ENCODE measurements around the gene AKAP8L.

The AKAP8L gene

DNA sequence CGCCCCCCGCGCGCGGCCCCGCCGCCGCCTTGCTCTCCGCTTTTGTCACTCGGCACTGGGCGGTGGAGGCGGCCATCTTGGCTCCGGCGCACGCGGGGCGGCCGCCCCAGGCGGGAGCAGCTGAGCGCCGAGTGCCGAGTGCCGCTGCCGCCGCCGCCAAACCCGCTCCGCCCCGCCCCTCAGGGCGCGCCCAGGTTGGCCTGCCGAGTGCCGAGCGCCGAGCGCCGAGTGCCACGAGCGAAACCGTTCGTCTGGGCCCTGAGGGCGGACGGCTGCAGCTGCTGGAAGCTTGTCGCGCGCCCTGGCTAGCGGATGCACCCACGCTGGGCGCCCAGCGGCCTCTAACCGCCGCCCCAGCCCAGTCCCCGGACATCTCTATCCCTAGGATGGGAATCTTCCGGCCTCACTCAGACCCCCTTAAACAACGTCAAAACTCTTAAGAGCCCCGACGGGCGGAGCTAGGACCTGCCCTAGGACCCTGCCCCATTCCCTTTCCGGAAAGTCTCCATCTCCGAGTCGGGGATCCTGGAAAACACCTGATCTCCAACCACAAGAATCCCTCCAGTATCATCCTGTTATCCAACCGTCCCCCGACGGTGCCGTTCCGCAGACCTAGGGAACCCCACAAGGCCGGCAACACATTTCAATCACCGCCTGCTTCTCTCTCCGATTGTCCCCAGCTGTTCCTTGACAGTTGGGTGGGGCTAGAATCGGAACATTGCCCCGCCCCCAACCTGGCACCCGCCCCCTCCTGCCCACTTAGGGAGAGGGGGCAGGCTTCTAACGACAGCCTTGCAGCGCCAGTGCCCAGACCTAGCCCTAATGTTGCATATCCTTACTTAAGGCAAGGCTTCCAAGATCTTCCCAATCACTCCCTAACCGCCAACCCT, 14.1 kb upstream of the AKAP8L start:
- peak; percentile 93 for DNase-seq

DNA sequence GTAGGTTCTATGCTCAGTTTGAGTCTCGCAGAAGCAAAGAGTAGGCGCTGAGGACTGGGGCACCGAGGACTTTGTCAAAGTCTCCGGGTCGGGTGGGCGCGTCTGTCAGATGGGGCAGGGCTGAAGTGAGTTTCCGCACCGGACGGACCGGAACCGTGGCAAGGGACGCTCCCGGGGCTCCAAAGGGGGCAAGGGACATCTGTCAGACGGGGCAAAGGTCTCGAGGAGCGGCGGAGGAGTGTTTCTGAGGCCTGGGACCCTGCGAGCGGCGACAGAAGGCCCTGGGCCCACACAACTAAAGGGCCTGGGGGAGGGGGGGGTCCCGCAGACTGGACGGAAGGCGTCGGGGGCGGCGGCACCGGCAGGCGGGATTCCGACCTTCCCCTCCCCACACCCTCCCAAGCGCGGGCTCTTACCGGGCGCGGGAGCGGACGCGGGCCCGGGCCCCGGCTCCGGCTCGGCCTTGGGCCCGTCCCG, 13.3 kb upstream of the AKAP8L start:
- no peak for DNase-seq

DNA sequence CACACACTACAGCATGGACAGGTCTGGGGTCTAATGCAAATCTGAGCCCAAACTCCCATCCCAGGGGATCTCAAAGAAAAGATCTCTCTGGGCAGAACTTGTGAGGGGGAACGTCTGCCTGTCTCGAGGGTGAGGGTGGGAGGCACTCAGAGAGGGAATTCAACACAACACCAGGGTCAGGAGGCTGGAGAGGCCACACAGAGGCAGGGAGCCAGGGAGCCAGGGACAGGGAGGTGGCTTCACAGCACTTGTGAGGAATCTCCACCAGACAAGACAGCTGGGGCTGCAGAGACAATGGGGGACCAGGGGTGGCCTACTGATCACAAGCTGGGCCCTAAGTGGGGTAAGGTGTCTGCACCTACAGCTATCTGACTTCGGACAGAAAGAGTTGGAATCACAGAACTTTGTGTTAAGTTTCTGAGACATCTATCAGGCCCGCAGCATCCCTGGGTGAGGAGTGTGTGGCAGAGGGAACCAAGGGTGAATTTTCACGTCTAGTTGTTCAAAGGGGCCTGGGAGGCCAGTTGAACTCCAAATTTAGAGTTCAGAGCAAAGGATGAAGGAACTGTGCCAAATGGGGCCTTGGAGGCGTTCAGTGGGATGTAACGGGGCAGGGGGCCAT, 12.7 kb upstream of the AKAP8L start:
- no peak for DNase-seq

DNA sequence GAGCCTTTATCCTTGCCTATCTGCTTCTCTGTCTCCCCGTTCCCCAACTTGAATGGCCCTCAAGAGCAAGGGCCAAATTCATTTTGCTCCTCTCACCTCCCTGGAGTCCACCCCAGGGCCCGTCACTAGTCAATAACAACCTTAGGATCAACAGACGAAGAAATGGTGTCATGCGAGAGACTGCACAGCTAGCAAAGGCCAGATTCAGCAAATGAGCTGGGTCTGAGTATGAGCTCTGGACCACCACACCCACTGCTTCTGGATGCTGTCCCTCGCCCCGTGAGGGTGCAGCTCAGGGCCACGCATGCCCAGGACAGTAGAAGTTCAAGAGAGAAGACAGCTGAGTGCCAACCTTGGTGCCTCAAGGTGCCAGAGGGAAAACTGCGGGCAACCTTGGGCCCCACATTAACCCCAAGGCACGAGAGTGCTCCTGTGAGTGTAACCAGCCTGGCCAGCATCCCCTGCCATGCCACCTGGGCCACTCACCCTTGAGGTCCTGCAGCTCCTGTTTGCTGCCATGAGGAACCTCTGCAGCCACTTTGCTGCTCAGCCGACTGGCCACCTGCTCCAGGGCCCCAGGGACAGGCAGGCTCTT, 11.8 kb upstream of the AKAP8L start:
- no peak for DNase-seq

DNA sequence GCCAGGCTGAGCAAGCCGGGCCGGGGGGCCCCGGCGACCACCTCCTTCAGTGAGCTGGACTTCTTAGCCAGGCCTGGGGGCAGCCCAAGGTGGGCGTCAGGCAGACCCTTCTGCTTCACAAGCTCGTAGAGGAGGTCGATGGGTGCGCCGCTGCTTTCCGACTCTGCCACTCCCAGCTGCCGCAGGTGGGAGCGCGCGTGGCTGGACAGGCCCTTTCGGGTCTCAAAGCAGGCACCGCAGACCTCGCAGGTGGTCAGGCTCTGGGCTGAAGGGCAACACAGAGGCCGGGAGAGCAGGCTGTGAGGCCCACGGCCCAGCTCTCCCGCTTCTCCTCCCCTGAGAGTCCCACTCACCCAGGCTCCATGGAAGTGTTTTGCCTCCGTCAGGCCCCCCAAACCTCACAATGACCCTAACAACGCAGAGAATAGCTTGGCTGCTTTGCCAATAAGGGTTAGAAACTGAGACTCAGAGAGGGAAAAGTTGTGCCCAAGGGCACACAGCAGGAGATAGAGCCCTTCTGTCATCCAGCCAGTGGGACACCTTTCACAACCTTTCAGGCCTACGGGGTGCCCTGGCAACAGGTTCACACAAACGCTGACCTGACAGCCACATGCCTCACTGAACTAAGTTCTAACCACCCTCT, 11.2 kb upstream of the AKAP8L start:
- DNase-seq: no peak

DNA sequence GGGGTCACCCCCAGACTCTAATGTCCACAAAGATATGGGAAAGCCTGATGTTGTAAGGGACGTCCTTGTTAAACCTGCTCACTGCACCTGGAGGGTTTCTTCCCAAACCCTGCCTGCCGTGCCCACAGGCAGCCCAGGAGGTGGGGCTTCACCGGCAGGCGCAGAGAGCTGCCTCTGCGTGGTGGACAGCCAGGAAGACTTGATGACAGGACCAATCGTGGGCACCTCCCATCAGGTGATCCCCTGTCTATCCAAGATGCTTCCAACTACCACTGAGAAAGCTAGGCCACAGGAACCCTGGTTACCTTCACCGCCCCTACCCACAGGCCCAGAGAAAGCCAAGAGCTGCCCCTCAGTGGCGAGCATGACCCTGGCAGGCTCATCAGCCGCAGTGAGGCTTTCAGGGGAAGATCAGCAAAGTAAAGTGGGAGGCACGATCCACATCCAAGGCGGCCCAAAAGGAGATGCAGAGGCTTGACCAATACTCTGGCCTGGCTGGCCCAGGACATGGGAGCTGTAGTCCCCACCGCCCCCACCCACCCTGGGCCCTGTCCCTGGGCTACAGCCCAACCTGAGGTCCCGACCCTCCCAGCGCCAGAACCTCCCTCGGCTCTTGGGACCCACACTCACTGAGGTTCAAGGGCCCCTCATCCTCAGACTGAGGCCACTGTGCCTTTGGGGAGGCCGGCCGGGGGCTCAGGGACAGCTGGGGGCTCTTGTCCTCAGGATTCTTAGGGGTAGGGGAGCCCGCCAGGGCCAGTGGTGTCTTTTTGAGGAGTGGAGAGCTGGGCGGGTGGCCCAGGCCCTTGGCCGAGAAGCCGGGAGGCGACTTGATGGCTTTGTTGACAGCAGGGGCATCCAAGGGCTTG, 10.4 kb upstream of the AKAP8L start:
- no peak for DNase-seq

DNA sequence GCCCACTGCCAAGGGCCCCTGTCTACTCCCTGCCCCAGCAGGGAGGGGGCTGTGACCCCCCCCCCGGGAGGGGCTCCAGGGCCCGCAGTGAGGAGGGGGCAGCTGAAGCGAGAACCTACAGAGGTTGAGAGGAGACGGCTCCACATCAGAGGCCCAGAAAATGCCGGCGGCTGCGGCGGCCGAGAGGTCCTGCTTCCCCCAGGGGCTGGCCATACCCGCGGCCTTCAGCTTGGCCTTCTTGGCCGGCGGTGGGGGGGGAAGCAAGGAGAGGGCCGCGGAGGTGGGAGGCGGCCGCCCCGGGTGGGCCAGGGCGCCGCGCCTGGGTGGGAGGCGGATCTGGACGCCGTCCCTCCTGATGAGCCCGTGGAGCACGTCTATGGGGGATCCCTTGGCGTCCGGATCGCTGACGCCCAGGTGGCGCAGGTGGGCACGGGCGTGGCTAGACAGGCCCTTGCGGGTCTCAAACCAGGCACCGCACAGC, 9.2 kb upstream of the AKAP8L start:
- no peak for DNase-seq

DNA sequence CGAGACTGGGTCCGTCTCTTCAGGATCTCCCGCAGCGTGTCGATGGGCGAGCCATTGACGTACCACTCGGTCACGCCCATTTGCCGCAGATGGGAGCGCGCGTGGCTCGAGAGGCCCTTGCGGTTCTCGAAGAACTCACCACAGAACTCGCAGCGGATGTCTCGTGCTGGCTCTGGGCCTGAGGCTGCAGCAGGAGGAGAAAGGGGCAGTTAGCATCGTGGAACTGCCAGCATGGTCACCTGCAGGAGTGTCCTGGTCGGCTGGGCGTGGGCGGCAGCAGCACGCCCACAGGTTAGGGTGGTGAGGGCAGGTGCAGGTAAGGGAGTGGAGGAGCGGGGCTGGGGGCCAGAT, 8.5 kb upstream of the AKAP8L start:
- no peak for DNase-seq

DNA sequence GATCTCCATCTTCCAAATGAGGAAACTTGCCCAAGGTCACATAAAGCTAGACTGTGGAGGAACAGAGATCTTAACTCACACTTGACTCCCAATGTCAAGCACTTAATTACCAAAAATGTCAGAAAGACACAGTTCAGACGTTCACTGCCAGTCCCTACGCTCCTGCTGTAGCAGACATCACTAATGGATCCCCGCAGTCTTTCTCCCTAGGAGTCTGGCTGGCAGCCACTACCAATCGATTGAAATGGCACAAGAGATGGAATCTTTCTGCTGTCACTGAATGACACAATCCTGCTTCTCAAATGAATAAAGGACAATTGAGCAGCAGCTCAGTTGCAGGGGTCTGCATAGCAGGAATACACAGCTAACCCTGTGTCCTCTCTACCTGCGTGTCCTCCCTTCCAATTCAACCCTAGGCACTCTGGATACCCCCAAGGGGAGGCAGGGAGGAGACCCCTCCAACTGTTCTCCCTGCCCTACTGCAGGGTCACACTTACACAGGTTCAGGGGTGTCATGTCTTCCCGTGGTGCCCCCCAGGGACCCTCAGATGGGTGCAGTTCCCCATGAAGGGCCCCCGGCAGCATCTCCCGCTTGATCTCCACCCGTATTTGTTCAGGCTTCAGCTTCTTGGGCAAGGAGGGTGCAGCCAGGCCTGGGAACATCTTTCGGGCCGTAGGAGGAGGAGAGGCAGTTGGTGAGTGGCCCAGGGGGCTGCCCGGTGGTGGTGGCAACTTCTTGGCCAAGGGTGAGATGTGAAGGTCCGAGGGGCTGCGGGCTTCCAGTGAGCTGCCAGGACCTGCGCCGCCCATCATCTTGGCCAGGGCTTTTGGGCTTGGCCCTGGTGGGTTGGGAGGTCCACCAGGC, 7.9 kb upstream of the AKAP8L start:
- no peak for DNase-seq

DNA sequence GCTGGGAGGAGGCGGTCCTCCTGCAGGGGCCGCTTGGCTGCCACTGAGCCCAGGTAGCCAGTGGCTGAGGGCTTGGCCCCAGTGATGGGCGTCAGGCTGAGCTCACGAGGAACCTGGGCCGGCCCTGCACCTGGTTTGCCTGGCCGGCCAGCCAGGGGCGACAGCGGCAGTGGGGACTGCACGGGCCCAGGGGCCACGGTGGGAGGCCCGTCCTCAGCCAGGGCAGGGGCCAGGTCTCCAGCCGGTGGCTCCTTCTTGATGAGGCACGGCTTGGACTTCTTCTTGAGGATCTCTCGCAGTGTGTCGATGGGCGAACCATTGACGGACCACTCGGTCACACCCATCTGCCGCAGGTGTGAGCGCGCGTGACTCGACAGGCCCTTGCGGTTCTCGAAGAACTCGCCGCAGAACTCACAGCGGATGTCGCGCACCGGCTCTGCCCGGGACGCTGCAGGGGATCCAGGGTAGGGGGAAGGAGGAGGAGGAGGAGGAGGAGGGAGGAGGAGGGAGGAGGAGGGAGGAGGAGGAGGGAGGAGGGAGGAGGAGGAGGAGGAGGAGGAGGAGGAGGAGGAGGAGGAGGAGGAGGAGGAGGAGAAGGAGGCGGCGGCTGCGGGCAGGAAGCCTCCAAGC, 6.6 kb upstream of the AKAP8L start:
- DNase-seq: no peak

DNA sequence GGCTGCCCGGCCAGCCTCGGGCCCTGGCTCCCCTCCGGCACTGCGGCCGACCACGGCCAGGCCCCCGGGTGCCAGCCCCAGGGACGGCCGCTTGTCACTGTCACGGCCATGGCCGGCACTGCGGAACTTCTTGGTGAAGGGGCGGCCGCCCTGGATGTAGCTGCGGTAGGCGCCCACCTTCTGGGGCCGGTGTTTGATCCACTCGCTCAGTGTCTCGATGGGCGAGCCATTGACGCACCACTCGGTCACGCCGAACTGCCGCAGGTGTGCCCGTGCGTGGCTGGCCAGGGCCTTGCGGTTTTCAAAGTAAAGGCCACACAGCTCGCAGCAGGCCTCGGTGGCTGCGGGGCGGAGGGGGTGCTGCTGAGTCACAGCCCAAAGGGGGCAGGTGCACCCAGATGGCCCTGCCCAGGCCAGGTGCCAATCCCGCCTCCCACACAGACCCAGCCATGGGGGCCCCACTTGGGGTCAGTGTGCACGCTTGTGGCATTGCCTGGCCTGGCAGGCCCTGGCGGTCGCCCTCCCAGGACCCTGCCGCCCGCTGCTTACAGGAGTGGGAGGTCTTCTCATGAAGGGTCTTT, 6.0 kb upstream of the AKAP8L start:
- no peak for DNase-seq

DNA sequence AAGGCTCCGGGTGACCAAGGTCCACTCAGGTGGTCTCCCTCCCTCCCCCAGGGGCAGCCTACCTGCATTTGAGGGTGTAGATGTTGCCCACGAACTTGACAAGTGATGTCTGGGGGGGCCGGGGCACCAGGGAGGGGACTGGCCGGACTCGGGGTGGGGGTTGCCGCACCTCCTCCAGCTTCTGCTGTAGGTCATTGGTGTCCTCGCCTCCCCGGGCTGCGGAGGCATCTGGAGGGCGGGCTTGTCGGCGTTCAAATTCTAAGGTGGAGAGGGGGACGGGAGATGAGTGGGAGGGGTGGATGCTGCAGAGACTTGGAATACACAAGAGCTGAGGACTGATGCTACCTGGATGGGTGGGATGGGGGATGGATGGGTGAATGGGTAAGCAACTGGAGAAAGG, 5.3 kb upstream of the AKAP8L start:
- no peak for DNase-seq

DNA sequence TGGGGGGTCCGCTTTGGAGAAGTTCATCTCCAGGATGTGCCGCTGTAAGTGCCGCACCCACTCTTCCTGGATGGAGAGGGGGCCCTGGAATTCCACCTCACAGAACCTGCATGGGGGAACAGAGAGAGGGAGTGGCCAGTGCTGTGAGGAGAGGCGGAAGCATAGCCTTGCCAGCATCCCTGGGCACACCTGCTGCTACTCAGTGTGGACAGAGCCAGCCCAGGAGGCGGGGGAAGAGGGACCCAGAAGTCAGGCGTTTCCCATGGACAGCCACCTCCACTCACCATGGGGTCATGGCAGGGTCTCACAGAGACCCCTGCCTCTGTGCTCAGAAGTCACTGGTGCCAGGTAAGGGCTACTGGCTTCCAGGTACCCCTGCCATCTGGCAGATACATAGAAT, 4.3 kb upstream of the AKAP8L start:
- no peak for DNase-seq

DNA sequence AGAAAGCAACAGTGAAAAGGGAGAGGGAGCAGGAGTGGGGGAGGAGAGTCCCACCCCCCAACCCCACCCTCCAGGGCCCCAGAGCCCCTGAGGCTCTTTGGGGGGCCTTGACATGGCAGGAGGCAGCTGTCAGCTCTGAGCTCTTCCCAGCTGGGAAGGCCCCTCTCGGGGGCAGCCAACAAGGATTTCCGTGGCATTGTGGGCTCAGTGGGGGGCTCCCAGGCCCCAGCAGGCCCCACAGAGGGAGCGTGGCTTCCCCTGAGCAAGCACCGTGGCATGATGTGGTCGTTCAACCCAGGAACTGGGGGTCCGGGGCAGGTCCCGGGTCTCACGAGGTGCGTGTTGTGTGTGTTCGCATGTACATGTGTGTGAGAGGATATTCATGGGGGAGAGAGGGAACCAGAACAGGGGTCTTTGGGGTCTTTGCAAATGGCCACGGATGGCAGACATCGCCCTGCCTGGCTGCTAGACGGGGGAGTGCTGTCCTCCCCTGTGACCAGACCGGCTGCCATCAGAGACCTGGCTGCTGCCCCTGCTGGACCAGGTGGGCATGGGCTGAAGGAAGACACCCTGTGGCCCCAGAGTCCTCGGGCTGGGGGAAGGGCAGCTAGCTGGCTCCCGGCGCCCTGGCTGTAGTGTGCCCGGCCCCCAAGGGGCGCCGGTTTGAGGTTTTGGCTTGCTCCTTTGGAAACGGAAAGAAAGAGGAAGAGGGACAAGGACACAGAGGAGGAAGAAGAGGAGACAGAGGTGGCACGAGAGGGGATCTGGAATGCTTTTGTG, 3.7 kb upstream of the AKAP8L start:
- no peak for DNase-seq

DNA sequence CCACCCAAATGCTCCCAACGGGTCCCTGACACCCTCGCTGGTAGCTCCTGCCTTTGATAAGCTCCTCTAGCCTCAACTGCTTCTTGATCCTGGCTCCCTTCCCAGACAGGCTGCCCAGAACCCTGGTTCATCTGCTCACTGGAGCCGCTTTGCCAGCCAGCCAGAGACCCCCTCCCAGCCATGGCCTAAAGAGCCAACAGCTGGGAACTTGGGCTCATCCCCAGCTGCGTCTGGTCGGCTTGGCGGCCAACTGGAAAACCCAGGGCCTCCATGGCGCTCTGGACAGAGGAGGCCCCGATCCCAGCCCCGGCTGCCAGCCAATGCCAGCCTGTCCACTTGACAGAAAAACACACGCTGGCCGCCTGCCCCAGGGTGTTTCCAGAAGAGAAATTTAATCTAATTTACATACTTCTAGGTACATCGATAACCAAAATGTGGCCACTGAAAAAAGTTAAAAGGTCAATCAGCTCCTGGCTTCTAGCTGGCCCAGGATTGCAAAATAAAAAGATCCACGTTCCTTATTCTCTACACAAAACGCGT, 3.0 kb upstream of the AKAP8L start:
- DNase-seq: no peak

DNA sequence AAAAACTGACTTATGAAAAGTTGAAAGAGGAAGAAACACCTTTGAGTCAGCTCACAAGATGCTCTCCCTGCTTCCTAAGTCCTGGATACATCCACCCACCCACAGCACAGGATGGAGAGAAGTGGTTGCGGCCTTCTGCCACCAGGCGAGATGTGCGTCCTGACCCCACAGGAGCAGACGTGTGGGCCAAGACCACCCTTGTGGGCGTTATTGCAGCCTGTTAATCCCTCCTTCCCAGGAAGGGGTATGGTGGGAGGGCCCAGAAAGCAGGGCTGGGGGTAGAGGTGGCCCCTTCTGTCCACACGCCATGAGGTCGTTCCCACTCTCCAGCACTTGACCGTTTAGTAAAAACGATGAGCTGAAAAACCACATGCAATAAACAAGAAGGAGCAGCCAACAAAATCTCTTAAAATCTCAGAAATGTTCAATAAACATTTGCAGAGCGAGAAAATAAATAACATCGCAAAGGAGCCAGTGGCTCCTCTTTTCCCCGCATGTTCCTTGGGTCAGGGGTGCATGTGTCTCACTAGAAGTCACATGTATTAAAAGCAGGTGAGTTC, 2.4 kb upstream of the AKAP8L start:
- DNase-seq: no peak

DNA sequence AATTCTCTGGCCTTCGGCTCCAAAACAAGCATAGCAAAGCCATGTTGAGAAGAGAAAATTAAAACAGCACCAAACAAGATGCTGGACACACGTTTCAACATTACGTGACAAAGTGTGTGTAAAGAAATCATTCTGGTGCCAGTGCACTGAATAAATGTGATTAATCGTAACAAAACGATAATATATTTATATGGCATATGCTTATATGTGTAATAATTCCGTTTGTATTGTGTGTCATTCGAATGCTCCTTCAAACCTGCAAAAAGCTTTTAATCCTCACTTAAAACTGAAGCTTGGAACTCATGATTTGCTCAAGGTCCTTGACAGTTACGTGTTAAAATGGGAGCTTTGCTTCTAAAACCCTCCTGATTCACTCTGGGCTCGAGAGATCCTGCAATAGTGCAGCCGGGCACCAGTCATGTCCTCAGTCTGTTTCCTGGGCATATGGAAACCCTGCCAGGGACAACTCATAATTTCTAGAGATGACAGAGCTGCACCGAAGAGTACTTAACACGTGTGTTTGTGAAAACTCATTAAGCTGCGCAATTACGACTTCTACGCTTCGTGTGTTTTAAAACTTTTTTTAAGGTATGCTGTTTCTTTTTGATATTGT, 731 bp upstream of the AKAP8L start:
- DNase-seq: peak; percentile 34

DNA sequence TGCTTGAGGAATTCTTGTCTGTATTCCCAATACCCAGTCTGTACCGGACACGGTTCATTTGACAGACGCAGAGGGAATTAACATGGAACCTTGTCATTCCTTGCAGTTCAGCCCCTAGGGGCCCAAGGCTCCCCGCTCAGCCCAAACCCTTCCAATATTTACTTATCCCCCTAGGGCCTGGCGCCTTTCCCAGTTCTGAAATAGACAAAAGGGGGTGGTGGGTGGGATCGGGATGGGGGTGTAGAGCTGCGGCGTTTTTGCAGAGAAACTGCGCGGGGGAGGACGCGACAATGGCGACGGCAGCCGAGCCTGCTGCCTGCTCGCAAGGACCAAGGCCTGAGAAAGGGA, 583 bp downstream of the AKAP8L start:
- DNase-seq: no peak

DNA sequence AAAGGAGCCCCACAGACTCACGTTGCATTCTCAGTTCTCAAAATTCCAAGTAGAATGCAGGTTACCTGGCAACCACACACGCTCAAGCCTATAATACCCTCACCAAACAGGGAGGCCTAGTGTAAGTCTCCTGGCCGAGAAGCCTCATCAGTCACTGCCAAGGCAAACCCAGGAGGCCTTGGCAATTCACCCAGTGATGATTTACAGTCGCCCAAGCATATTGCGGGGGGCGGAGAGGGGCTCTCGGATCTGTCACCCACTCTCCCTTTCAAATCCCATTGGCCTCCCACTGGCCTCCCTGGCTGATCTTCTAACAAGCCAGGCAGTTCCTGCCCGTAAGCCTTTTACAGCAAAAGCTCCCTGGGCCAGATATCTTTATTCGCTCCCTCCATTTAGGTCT, 1.1 kb downstream of the AKAP8L start:
- no peak for DNase-seq

All from activated CD4-positive, alpha-beta T cell treated with anti-CD3 and anti-CD28 coated beads, Interleukin-2, amount 50 U/mL, for 16 hours (primary cell).